ENCODE data around the gene EPB41L2.
"Not testable (repeated sequence)": the region's sequence is repeated elsewhere in the genome, so short reads cannot be mapped to it uniquely, and the experiment has no call there.

EPB41L2 gene

DNA sequence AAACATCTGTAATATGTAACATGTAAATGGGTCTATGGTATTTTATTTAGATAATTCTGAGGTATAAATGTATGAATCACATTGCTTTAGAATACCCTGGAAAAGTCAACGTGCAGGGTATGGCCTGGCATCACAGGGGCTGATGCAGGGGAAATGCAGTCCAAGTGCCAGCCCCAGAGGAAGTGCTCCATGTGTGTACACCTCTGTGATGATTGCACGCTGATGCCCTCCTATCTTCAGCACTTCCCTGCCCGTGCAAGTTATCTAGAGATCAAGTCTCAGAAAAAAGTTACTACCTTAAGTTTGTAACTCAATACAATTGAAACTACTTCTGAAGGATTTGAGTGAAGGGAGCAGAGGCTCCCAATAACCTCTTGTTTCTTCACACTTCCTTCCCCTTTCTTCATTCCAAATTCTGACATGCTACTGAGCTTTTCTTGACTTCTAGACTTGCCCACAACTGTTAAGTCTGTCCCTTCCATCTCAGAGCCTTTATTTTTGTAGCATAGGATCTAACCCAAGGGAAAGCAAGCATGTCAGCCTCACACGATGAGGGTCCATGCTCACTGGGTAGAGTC is 233.6 kb downstream of the EPB41L2 start:
- DNase-seq = no peak

GRCh38 chr6:130827247-130828149 is 235.5 kb downstream of the EPB41L2 start, which contains the start of gene SMLR1:
Gene SMLR1 (plus strand): TSS chr6:130827406. CDS start chr6:130827414, 8 bp downstream.
- no peak for DNase-seq

GRCh38 chr6:130826442-130827246 is 236.4 kb downstream of the EPB41L2 start:
- no peak for DNase-seq

- DNase-seq = no peak
Measured at GRCh38 chr6:130825772-130826441, 237.1 kb downstream of the EPB41L2 start.

GRCh38 chr6:130824978-130825694 is 237.9 kb downstream of the EPB41L2 start:
- DNase-seq = no peak

- no peak for DNase-seq
Measured at GRCh38 chr6:130822736-130823135, 240.3 kb downstream of the EPB41L2 start.

- DNase-seq = no peak
Measured at GRCh38 chr6:130815200-130816071, 247.6 kb downstream of the EPB41L2 start.

- no peak for DNase-seq
Measured at GRCh38 chr6:130814506-130814905, 248.5 kb downstream of the EPB41L2 start.

DNA sequence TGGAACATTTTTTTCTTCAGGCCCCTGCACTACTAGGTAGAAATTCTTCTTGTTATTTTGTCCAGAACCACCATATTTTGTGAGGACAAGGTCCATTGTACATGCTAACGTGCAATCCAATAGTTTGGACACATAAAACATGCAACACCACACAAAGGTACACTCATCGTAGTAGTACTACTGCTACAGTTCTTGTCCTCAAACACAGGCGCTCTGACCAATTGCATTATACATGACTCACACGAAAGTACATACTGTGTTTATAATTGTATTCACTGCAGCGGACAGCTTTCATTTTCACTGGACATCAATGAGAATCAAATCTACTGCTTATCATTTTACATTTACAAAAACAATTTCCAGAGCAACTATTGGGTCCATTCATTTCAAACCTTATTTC is 251.1 kb downstream of the EPB41L2 start:
- no peak for DNase-seq

- no peak for DNase-seq
Measured at GRCh38 chr6:130810307-130811030, 252.6 kb downstream of the EPB41L2 start.

- DNase-seq = not testable (repeated sequence)
Measured at GRCh38 chr6:130801368-130801767, 261.7 kb downstream of the EPB41L2 start.

- no peak for DNase-seq
Measured at GRCh38 chr6:130797061-130797460, 266.0 kb downstream of the EPB41L2 start.

DNA sequence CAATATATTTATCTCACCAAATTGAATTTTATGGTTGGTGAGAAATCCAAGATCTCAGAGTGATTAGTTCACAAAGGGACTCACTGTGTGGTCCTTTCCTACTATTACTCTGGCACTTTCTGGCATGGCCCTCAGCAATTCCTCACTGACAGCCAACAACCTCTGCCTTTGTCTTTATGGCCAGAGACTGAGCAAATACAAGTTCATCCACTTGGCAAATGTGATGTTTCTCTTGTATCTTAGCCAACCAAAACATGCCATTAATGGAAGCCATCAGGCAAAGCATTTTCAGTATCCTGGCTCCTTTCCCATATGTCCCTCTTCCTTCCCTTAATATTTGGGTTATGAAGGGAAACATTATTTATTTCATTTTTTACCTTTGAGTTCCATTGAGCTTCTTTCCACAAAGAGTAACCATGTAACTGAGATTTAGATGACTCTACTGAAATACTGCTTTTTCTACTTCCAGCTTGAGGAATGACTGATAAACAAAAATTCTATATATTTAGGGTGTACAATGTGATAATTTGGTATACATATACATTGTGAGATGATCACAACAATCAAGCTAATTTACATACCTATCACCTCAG is 266.6 kb downstream of the EPB41L2 start:
- no peak for DNase-seq

DNA sequence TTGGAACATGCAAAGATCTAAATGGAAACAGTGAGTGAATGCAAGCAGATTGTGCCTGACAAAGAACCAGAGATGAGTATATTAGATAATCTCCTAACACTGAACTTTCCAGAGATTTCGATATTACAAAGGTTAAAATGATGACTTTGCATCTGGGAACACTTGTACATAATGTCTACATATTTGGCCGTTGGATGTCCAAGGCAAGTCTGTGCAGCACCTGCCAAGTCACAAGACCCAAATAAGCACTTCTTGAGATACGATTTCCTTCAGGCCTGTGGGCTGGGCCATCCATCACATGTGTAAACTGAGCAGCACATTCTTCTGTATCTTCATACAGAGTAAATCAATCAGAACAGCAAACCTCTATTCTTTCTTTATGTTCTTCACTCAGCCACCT is 268.3 kb downstream of the EPB41L2 start:
- DNase-seq = no peak

DNA sequence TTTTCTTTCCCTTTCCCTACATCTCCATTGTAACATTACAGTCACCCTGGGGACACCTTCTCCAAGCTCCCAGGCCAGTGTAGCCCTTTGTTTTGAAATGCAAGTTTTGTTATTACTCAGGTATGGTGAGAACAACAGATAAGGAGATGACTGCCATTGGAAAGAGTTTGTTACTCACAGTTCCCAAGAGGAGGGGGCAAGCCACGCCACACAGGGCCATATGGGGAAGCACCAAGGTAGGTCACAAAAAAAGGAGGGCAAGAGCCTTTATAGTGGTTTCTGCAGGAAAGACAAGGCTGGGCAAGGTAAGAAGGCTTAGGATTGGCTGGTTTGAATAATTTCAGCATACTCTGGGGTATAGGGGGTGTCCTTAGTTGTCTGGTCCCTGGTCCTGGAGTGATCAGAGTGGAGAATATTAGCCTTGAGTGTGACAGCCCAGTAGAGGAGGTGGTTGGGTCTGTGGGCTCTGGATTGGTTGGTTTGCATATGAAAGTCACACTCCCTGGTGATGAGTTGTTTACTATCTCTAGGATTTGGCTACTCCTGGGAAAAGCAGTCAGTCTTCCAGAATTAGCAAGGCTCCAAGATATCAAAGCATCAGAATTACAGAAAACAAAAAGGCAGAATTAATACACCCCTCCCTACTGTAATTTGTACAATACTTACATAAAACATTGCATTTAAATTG is 268.9 kb downstream of the EPB41L2 start:
- DNase-seq = no peak

Data from NK-92 treated with Interleukin-12 subunit alpha and Interleukin-12 subunit beta, amount 100 ng/mL, for 24 hours (cell line).